Stimulated activated CD4-positive, alpha-beta T cell treated with anti-CD3 and anti-CD28 coated beads, TNF-alpha, amount 100 ng/mL, for 48 hours (primary cell): ENCODE results near the gene BDNF.
"Not testable (repeated sequence)": the region's sequence is repeated elsewhere in the genome, so short reads cannot be mapped to it uniquely, and the experiment has no call there.

Source experiments
- DNase-seq, 3 donors: peaks; one replicate each; pipeline ENCODE4 v3.0.0-alpha.2; 2020; ENCODE audit warnings: low read depth in 3 of 3

The BDNF gene

DNA sequence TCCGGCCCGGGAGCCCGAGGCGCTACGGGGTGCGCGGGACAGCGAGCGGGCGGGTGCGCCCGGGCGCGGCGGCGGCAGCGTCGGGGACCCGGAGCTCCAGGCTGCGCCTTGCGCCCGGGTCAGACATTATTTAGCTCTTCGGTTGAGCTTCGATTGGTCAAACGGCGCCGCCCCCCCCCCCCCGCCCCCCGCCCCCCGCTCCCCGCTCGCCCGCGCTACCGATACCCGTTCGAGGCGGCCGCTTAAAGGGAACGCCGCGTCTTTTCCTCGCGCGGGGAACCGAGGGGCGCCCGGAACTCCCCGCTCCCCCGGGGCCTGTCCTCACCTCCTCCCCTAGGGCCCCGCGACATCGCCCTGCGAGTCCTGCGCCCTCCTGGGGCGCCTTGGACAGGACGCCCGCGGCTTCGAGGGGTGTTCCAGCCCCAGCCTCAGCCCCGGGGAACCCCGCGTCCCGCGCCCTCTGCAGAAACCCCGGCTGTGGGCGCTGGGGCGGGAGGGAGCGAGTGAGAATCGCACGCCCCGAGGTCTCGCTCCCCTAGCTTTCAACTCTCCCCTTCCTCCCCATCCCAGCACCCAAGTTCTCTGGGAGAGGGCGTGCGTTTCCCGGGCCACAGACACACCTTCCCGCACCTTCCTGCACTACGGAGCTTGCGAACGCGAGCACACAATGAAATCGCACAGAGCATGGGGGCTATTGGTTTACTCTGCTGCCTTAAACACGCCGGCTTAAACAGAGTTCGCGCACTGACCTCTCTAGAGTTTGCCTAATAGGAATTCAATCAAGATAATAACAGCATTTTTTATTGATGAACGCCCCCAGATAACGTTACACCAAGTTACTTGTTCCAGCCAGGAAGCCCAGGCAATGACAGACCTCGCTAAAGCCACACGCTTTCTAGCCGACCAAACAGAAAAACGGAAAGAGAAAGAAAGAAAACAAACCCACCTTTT, at the start of gene BDNF:
Gene BDNF (minus strand): TSS at position 105 of the 951 bp plus-strand sequence. CDS start 41,891 bp downstream, outside the sequence.
- no peak for DNase-seq

DNA sequence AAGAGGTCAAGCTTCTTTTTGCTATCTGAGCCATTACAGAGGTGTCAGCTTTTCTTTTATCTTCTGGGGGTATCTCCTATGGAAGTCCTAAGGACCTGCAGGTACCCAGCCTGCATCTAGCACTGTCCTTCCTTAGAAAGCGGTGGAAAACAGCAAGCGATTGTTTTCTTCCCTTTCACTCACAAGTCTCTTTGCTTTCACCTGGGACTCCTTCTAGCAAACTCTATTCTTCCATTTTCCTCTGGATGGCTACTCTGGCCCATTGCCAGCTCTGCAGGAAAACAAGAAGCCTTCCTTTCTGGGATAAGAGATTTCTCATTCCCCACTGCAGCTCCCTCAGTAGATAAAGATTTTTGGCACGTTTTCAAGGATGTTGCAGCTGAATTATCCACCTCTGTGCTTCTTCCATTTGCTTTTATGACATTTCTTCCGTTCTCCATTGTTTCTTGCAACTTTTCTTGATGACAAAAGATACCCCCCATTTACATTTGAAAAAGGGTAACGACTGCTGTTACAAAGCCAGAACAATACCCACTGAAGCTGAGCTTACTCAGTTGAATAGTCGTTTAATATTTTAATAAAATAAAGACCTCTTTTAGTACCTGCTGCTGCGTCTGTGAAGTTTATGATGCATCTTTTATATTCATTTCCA, 40.2 kb upstream of the BDNF start:
- no peak for DNase-seq

- DNase-seq: no peak
Observed at GRCh38 chr11:27735281-27735680, 35.0 kb upstream of the BDNF start.

DNA sequence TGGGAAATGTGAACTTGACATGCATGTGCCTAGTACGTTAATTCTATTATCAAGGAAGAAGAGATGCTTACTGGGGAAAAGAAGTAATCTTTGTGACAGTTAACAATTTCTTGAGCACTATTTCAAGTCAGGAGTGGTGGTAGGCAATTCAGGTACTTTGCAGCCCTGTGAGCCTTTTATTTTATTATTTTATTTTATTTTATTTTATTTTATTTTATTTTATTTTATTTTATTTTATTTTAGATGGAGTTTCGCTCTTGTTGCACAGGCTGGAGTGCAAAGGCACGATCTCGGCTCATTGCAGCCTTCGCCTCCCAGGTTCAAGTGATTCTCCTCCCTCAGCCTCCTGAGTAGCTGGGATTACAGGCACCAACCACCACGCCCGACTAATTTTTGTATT, 31.5 kb upstream of the BDNF start:
- not testable (repeated sequence) for DNase-seq

DNA sequence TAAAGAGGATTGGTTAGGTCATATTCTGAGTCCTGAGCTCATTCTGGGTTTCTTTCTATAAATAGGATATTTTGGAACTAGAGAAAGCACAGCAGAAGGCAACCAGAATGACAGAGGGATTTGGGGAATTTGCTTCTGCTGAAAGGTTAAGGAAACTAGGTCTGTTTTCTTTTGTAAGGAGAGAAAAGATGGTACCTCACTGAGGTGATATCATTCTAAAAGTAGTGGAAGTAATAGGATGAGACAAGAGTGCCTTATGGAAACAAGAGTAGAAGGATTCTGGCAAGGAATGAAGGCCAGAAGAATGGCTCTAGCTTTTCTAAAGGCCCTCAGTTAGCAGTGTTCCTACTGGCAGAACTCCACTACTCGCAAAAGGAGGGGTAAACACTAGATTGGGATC, 26.7 kb upstream of the BDNF start:
- no peak for DNase-seq

- no peak for DNase-seq
Observed at GRCh38 chr11:27723687-27724086, 23.4 kb upstream of the BDNF start.

DNA sequence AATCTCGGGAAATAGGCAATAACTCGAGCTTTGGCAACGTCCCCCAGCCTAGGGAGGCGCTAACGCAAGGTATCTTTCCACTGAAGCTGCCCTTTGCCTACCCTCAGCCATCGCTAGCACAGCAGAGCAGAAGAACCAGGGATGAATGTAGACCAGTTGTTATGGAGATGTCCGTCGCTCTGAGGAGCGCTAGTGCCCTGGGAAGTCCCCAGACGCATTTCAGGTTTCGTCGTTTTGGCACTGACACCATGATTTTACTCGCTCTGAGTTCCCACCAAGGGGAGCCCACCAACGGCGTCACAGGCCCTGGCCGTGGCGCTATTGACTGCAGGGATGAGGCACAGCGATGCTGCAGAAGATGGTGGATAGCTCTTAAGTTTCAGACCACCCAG, 22.7 kb upstream of the BDNF start:
- no peak for DNase-seq

GRCh38 chr11:27722117-27722952, 22.1 kb upstream of the BDNF start:
- no peak for DNase-seq

- DNase-seq: no peak
Observed at GRCh38 chr11:27721264-27722116, 21.2 kb upstream of the BDNF start.

- no peak for DNase-seq
Observed at GRCh38 chr11:27720277-27720830, 20.1 kb upstream of the BDNF start.

DNA sequence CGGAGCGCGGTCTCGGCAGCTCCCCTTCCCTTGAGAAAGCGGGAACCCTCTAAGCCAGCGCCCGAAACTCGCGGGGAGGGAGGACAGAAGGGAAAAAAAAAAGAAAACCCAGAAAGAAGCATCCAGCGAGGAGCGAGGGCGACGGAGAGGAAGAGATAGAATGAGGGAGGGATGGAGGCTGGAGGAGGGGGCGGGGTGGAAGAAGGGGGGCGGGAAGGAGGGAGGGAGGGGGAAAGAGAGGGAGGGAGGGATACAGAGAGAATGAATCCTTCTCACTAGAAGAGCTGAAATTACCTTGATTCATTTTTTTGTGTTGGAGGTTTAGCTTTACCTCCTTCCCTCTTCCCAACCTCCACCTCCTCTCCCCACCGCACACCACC, 19.3 kb upstream of the BDNF start:
- DNase-seq: no peak

DNA sequence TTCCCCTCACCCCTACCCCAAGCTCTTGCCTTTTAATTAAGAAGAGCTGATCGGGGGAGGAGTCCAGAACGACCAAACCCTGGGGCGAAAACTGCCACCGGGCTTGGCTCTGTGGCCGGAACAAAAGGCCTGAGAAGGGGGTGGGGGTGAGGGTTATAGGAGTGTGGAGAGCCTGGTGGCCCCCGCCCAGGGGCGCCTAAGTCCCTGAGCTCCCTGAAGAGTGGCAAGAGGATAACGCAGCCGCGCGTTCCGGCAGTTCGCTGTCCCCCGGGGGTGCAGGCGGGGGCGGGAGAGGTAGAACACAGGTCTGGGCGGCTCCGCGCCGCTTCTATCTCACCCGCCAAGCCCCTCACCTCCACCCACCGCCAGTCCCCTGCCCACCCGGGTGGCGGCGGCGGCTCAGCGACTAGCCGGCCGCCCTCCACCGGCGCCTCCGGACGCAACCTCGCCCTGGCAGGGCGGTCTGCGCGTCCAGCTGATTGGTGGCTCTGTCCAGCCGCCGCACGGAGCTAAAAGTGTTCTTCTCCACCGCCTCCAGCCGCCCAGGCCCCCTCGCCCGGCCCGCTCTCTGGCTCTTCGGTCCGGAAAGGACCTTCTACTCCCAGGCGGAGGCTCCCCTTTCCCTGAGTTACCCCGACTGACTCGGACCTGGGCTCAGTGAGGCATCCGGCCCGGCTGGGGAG, 18.7 kb upstream of the BDNF start:
- no peak for DNase-seq

DNA sequence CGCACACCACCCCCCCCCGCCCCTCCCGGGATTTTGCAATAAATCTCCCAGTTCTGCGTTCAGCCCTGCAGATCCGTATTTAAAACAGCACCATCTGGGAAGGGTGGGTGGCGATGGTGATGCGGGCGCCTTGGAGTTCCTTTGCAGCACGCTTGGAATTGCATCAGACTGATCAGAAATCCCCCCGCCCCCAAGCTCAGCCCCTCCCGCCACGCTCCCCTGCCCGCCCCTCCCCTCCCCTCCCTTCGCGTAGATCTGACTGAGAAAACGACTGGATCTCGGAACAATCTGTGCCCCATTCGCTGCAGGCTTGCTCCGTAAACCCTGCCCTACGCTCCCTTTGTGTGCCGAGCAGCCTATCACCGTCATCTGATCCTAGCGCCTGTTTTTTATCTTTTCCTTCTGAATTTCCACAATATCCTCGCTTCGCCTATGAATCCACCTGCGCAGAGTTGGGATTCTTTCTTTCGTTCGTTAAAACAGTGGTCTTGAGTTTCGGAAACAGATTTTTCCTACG, 18.1 kb upstream of the BDNF start:
- no peak for DNase-seq

DNA sequence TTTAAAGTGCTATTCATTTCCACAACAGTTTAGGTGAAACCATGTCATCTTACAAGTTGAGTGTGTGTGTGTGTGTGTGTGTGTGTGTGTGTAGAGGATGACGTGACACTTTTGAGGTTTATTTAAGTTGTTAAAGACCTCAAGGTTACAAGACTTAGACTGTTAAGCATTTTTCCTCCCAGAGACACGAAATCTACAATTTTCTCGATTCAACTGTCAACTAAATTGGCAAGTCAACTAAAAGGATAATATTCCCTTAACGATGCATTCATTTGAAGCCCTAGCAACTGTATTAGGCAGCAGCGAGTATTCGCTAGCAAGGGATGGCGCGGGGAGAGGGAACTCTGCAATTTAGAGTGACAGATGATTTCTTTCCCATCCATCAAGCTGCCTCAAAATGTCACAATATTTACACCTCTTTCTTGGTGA, 17.6 kb upstream of the BDNF start:
- no peak for DNase-seq

GRCh38 chr11:27717377-27717776, 17.1 kb upstream of the BDNF start:
- DNase-seq: no peak

- DNase-seq: no peak
Observed at GRCh38 chr11:27716835-27717234, 16.6 kb upstream of the BDNF start.

- DNase-seq: no peak
Observed at GRCh38 chr11:27716216-27716615, 16.0 kb upstream of the BDNF start.

- DNase-seq: no peak
Observed at GRCh38 chr11:27711725-27712124, 11.5 kb upstream of the BDNF start.

DNA sequence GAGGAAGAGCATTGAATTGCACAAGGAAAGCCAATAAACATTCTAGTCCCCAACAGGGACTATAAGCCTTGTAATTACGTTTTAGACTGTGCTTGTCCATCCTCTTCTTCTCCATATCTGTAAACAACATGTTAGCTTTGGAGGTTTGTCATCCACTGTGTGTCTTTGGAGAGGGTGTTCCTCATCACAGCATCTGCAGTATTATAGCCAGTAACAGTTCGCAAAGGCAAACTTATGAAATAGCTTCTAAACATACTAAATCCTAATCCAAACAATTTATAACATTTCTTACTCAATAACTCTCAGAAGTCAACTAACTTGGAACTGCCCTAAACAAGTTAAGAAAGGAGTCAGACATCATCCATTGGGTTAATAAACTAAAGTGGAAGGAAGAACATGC, 10.3 kb upstream of the BDNF start:
- DNase-seq: no peak

DNA sequence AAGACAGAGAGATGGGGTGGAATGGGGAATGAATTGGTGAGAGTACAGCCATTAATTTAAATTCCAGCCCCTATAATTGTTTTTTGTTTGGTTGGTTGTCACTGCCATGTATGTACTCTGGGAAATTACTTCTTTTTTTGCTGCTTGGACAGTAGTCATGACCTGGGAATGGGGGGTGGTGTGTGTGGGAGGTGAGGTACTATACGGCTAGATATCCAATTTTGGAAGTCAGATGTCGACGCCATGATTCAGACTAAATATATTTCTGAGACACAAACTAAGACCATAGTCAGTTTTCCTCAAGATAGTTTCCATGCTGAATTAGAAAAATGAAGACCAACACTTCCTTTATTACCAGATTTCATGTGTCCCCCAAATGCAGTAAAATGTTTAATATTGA, 7.4 kb upstream of the BDNF start:
- DNase-seq: no peak
